ENCODE results near the gene TBC1D22A.

TBC1D22A gene

GRCh38 chr22:47151490-47151889 is 389.0 kb downstream of the TBC1D22A start:
- no peak for DNase-seq

GRCh38 chr22:47152236-47152635 is 389.8 kb downstream of the TBC1D22A start:
- no peak for DNase-seq

GRCh38 chr22:47152938-47153337 is 390.5 kb downstream of the TBC1D22A start:
- no peak for DNase-seq

- no peak for DNase-seq
These were observed 391.5 kb downstream of the TBC1D22A start for GRCh38 chr22:47153854-47154525.

GRCh38 chr22:47154621-47155081 is 392.2 kb downstream of the TBC1D22A start:
- DNase-seq: no peak

GRCh38 chr22:47155131-47155885 is 392.9 kb downstream of the TBC1D22A start:
- no peak for DNase-seq

- no peak for DNase-seq
These were observed 393.5 kb downstream of the TBC1D22A start for GRCh38 chr22:47155912-47156311.

- no peak for DNase-seq
These were observed 394.1 kb downstream of the TBC1D22A start for GRCh38 chr22:47156352-47157092.

GRCh38 chr22:47157093-47157420 is 394.6 kb downstream of the TBC1D22A start:
- no peak for DNase-seq

- DNase-seq: no peak
These were observed 395.2 kb downstream of the TBC1D22A start for GRCh38 chr22:47157486-47158270.

GRCh38 chr22:47158457-47158856 is 396.0 kb downstream of the TBC1D22A start:
- no peak for DNase-seq

- DNase-seq: no peak
These were observed 397.1 kb downstream of the TBC1D22A start for GRCh38 chr22:47159592-47159991.

- no peak for DNase-seq
These were observed 397.7 kb downstream of the TBC1D22A start for GRCh38 chr22:47160141-47160541.

- DNase-seq: no peak
These were observed 398.5 kb downstream of the TBC1D22A start for GRCh38 chr22:47160781-47161520.

- DNase-seq: no peak
These were observed 399.2 kb downstream of the TBC1D22A start for GRCh38 chr22:47161631-47162030.

- no peak for DNase-seq
These were observed 400.4 kb downstream of the TBC1D22A start for GRCh38 chr22:47162865-47163264.

- DNase-seq: no peak
These were observed 401.0 kb downstream of the TBC1D22A start for GRCh38 chr22:47163481-47163855.

GRCh38 chr22:47163856-47164513 is 401.5 kb downstream of the TBC1D22A start:
- DNase-seq: no peak

- DNase-seq: no peak
These were observed 402.3 kb downstream of the TBC1D22A start for GRCh38 chr22:47164514-47165337.

- no peak for DNase-seq
These were observed 403.0 kb downstream of the TBC1D22A start for GRCh38 chr22:47165338-47166032.

All from NCI-H82 (cell line).